Fibroblast of lung (primary cell): ENCODE measurements around the gene MEGF6.

Experiments
- EZH2 ChIP-seq: IDR thresholded peaks from 2 replicates; pipeline ENCODE4 v1.5.1; 2012; ENCODE audit warnings: low read length, control low read depth, mild to moderate bottlenecking; ENCODE audit errors: missing control alignments
- TF ChIP-seq, protein P1 (sequence below), 2 donors: IDR thresholded peaks in 1 of 2; conservative IDR thresholded peaks in 1 of 2; 1 replicate in 1 of 2; 2 replicates in 1 of 2; pipeline ENCODE4 v1.5.1; 2011 to 2012; ENCODE audit warnings: low read length in 2 of 2, control low read depth in 1 of 2, inconsistent platforms in 1 of 2, low read depth in 1 of 2, mild to moderate bottlenecking in 1 of 2

DNA sequence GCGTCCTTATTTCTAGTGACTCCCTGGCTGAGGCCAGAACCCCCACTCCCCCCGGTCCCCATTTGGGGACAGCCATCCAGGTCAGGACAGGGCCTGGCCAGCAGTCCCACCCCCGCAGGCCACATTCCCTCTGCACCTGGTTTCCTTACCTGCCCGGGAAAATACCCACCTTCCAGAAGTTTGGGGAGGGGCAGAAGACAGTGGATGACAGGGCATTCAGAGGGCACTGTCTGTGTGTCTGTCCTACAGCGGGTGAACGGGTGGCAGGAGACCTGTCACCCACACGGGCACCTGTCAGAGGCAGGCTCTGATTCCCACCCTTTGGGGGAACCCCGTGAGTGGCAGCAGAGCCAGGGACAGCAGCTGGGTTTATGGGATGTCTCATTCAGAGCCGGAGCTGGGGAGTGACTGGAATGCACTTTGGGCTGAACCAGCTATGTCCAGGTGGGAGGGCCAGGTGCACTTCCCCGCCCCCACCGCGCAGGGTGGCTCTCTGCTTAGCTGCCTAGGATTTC is 154.8 kb downstream of the MEGF6 start:
- TF ChIP-seq, protein P1, sequence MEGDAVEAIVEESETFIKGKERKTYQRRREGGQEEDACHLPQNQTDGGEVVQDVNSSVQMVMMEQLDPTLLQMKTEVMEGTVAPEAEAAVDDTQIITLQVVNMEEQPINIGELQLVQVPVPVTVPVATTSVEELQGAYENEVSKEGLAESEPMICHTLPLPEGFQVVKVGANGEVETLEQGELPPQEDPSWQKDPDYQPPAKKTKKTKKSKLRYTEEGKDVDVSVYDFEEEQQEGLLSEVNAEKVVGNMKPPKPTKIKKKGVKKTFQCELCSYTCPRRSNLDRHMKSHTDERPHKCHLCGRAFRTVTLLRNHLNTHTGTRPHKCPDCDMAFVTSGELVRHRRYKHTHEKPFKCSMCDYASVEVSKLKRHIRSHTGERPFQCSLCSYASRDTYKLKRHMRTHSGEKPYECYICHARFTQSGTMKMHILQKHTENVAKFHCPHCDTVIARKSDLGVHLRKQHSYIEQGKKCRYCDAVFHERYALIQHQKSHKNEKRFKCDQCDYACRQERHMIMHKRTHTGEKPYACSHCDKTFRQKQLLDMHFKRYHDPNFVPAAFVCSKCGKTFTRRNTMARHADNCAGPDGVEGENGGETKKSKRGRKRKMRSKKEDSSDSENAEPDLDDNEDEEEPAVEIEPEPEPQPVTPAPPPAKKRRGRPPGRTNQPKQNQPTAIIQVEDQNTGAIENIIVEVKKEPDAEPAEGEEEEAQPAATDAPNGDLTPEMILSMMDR (conservative IDR thresholded peaks at IDR 0.05 in 1 of 2, IDR thresholded peaks at IDR 0.05 in 1 of 2; ENCODE audit: low read depth in 1 of 2, low read length in 2 of 2): no peak
- no peak for TF ChIP-seq EZH2
